HepG2 (cell line): ENCODE data around the gene CD276. TPM values are rescaled to one million over a fixed set of nuclear protein-coding genes. Genes with fewer than 3 reads are reported as not detected.

ENCODE experiments used
- ATAC-seq: fragments of 200-7000 bp; cut with Tn5 transposase; 3 replicates; pipeline ENCODE4 v1.9.1; 2020; ENCODE audit warnings: mild to moderate bottlenecking, moderate library complexity
- BruUV-seq: library from RNA; stranded (reverse); fragments of 400-500 nt; replicated peaks from 2 replicates; lab custom pipeline; 2021; lab: Mats Ljungman, UMichigan
- CTCF ChIA-PET: fragments of 300-600 bp; formaldehyde crosslinking; extraction: SDS; loops from one replicate; lab custom pipeline; 2021; ENCODE audit warnings: low total read pairs, inconsistent platforms, low intra/inter-chr PET ratio; lab: Yijun Ruan, JAX
- POLR2A ChIA-PET: fragments of 350-600 bp; sonication (Branson Sonifier 250); formaldehyde crosslinking; loops from one replicate; lab custom pipeline; 2020; ENCODE audit warnings: antibody characterized with exemption, inconsistent platforms; lab: Yijun Ruan, JAX
- DNase-seq: peaks from one replicate; pipeline ENCODE4 v3.0.0-alpha.2; 2015; ENCODE audit warnings: low spot score
- FAIRE-seq: peaks from 3 replicates; lab custom pipeline; 2011; peaks lifted over from hg19 to GRCh38; lab: Jason Lieb, UNC
- H2AFZ ChIP-seq: one replicate; pipeline ENCODE4 v1.6.1; 2011; ENCODE audit warnings: low read length, inconsistent platforms
- H3K27ac ChIP-seq: fragments of 300-600 bp; 3 replicates; pipeline ENCODE4 v1.8.0; 2011; ENCODE audit warnings: mixed run types, mild to moderate bottlenecking, mixed read lengths, low read length, inconsistent platforms; ENCODE audit not compliant: insufficient read depth; ENCODE audit errors: extremely low read length
- H3K27me3 ChIP-seq, 2 experiments: fragments of 200-600 bp in 1 of 2; 2 replicates in 1 of 2; 3 replicates in 1 of 2; pipeline versions ENCODE4 v1.6.0 to v1.8.0; 2011; ENCODE audit warnings: low read length in 2 of 2, mild to moderate bottlenecking in 2 of 2, moderate library complexity in 2 of 2, inconsistent platforms in 1 of 2; ENCODE audit not compliant: insufficient read depth in 2 of 2, control insufficient read depth in 1 of 2
- H3K36me3 ChIP-seq, 2 experiments: fragments of 200-600 bp in 1 of 2; replicated peaks in 1 of 2; 2 replicates in 1 of 2; 3 replicates in 1 of 2; pipeline versions ENCODE4 v1.5.1 to v1.8.0; 2011; ENCODE audit warnings: low read length in 2 of 2, inconsistent platforms in 1 of 2; ENCODE audit not compliant: insufficient read depth in 2 of 2, control insufficient read depth in 1 of 2
- H3K4me1 ChIP-seq: 2 replicates; pipeline ENCODE4 v1.5.1; 2012; ENCODE audit warnings: low read length, inconsistent platforms; ENCODE audit not compliant: insufficient read depth
- H3K4me2 ChIP-seq: 2 replicates; pipeline ENCODE4 v1.6.0; 2011; ENCODE audit warnings: low read depth, low read length, inconsistent platforms
- H3K4me3 ChIP-seq, 3 experiments: fragments of 200-600 bp in 1 of 3; sonication (generic), shearing (Covaris generic) in 1 of 3; replicated peaks in 1 of 3; 2 replicates each; pipeline ENCODE4 v1.5.1; 2011 to 2016; ENCODE audit warnings: low read length in 3 of 3, inconsistent platforms in 2 of 3, low read depth in 2 of 3, mild to moderate bottlenecking in 2 of 3, control low read depth in 1 of 3, mixed read lengths in 1 of 3; ENCODE audit not compliant: insufficient read depth in 1 of 3
- H3K79me2 ChIP-seq: one replicate; pipeline ENCODE4 v1.6.1; 2011; ENCODE audit warnings: low read length, inconsistent platforms; ENCODE audit not compliant: insufficient read depth
- H3K9ac ChIP-seq: 2 replicates; pipeline ENCODE4 v1.6.0; 2011; ENCODE audit warnings: mild to moderate bottlenecking, low read depth, low read length, inconsistent platforms; ENCODE audit not compliant: insufficient read depth
- H3K9me3 ChIP-seq: 2 replicates; pipeline ENCODE4 v1.5.1; 2012; ENCODE audit warnings: mild to moderate bottlenecking, low read length
- H4K20me1 ChIP-seq: 2 replicates; pipeline ENCODE4 v1.6.0; 2011; ENCODE audit warnings: inconsistent platforms, mild to moderate bottlenecking, low read length, moderate library complexity; ENCODE audit not compliant: insufficient read depth
- ADNP ChIP-seq: sonication (generic); formaldehyde crosslinking; IDR thresholded peaks from 2 replicates; pipeline ENCODE4 v1.4.0; 2020; ENCODE audit warnings: missing genetic modification reagents
- ARNTL ChIP-seq: sonication (generic); formaldehyde crosslinking; IDR thresholded peaks from 2 replicates; pipeline ENCODE4 v1.4.0; 2020; ENCODE audit warnings: mild to moderate bottlenecking, missing genetic modification reagents
- CCAR2 ChIP-seq: fragments of 200-400 bp; formaldehyde crosslinking; optimal IDR thresholded peaks from 2 replicates; pipeline ENCODE3; 2018; ENCODE audit warnings: low read depth, mild to moderate bottlenecking, low read length, moderate library complexity
- DMAP1 ChIP-seq: IDR thresholded peaks from 2 replicates; pipeline ENCODE4 v1.6.1; 2016
- FOXJ3 ChIP-seq: sonication (generic); formaldehyde crosslinking; IDR thresholded peaks from 2 replicates; pipeline ENCODE4 v1.4.0; 2020; ENCODE audit warnings: missing genetic modification reagents, mild to moderate bottlenecking, borderline replicate concordance
- HNF4G ChIP-seq, 2 experiments: sonication (generic) in 1 of 2; formaldehyde crosslinking in 1 of 2; IDR thresholded peaks; 2 replicates each; pipeline versions ENCODE4 v1.4.0 to v1.6.1; 2011 to 2020; ENCODE audit warnings: borderline replicate concordance in 2 of 2, low read depth in 2 of 2, mild to moderate bottlenecking in 2 of 2, low read length in 1 of 2, missing genetic modification reagents in 1 of 2, moderate library complexity in 1 of 2
- KDM3A ChIP-seq: IDR thresholded peaks from 2 replicates; pipeline ENCODE4 v1.6.1; 2018; ENCODE audit warnings: low read depth, missing compliant biosample characterization
- NONO ChIP-seq, 2 experiments: fragments of 450-650 bp in 1 of 2; sonication (generic) in 1 of 2; formaldehyde crosslinking in 1 of 2; IDR thresholded peaks in 1 of 2; conservative IDR thresholded peaks in 1 of 2; 2 replicates each; pipeline versions ENCODE4 v1.6.1 to v1.8.0; 2017 to 2022; ENCODE audit warnings: mild to moderate bottlenecking in 1 of 2, missing genetic modification reagents in 1 of 2, moderate library complexity in 1 of 2
- PHF8 ChIP-seq: sonication (generic); formaldehyde crosslinking; IDR thresholded peaks from 2 replicates; pipeline ENCODE4 v1.5.0; 2020; ENCODE audit warnings: missing genetic modification reagents
- RAD51 ChIP-seq: fragments of 450-650 bp; IDR thresholded peaks from 2 replicates; pipeline ENCODE4 v1.6.1; 2016; ENCODE audit warnings: borderline replicate concordance
- THYN1 ChIP-seq: sonication (generic); formaldehyde crosslinking; IDR thresholded peaks from 2 replicates; pipeline ENCODE4 v1.8.1; 2023; ENCODE audit warnings: low read depth, mild to moderate bottlenecking, moderate library complexity, missing genetic modification reagents, borderline replicate concordance
- YY1 ChIP-seq: IDR thresholded peaks from 2 replicates; pipeline ENCODE4 v1.6.1; 2011; ENCODE audit warnings: low read length, low read depth, moderate library complexity, mild to moderate bottlenecking; ENCODE audit not compliant: insufficient read depth, insufficient replicate concordance
- ZNF224 ChIP-seq: sonication (generic); formaldehyde crosslinking; IDR thresholded peaks from 2 replicates; pipeline ENCODE4 v1.5.0; 2020; ENCODE audit warnings: mild to moderate bottlenecking, missing genetic modification reagents
- ZNF256 ChIP-seq: sonication (generic); formaldehyde crosslinking; conservative IDR thresholded peaks from 2 replicates; pipeline ENCODE4 v1.4.0; 2020; ENCODE audit warnings: missing genetic modification reagents
- ZNF350 ChIP-seq: sonication (generic); formaldehyde crosslinking; IDR thresholded peaks from 2 replicates; pipeline ENCODE4 v1.4.0; 2020; ENCODE audit warnings: mild to moderate bottlenecking, low read depth, missing genetic modification reagents, borderline replicate concordance
- ZNF496 ChIP-seq: sonication (generic); formaldehyde crosslinking; IDR thresholded peaks from 2 replicates; pipeline ENCODE4 v1.8.1; 2023; ENCODE audit warnings: mild to moderate bottlenecking, moderate library complexity, missing genetic modification reagents; ENCODE audit not compliant: insufficient replicate concordance
- ZNF530 ChIP-seq: sonication (generic); formaldehyde crosslinking; IDR thresholded peaks from 2 replicates; pipeline ENCODE4 v1.5.0; 2020; ENCODE audit warnings: low read depth, mild to moderate bottlenecking, missing genetic modification reagents
- ZNF562 ChIP-seq: sonication (generic); formaldehyde crosslinking; IDR thresholded peaks from 2 replicates; pipeline ENCODE4 v1.8.0; 2022; ENCODE audit warnings: missing genetic modification reagents, borderline replicate concordance
- WGBS: methylation state at CpG from one replicate; pipeline ENCODE4 v1.1.6; 2017; ENCODE audit warnings: low lambda C conversion rate; 5-methylcytosine and 5-hydroxymethylcytosine counted together
- in situ Hi-C: cut with HindIII; loops from 2 replicates; pipeline ENCODE4 v1.10.0; 2017; ENCODE audit warnings: low pct_unique_long_range_greater_than_20kb; ENCODE audit not compliant: extremely low pct_ligation_motif_present
- intact Hi-C: fragments of 100-400 bp; cut with micrococcal nuclease; formaldehyde crosslinking; loops from one replicate; pipeline ENCODE4 v1.10.0; 2022; ENCODE audit not compliant: unreplicated experiment
- polyA plus RNA-seq, 8 experiments: library from polyadenylated mRNA; depleted of rRNA in 3 of 8; stranded (reverse) in 7 of 8; unstranded in 1 of 8; fragments of >200 nt; fragmentation: Illumina TruSeq in 4 of 8; extraction: Trizol in 4 of 8; gene quantifications; 2 replicates each; pipeline versions ENCODE4 v1.2.1 to v1.2.3, GENCODE V29; 2011 to 2016; ENCODE audit warnings: low read depth in 4 of 8, missing spikeins in 1 of 8, mixed read lengths in 1 of 8; ENCODE audit not compliant: insufficient read depth in 1 of 8
- total RNA-seq, 5 experiments: library from RNA; depleted of rRNA; stranded (reverse); fragments of >200 nt; fragmentation: Illumina TruSeq; extraction: Trizol; gene quantifications; 2 replicates each; pipeline ENCODE4 v1.2.3, GENCODE V29; 2016; ENCODE audit warnings: low read depth in 1 of 5
- TF ChIP-seq, protein P1 (sequence below): sonication (generic); formaldehyde crosslinking; IDR thresholded peaks from 2 replicates; pipeline ENCODE4 v1.4.0; 2020; ENCODE audit warnings: missing genetic modification reagents
- TF ChIP-seq, protein P2 (sequence below): sonication (generic); formaldehyde crosslinking; IDR thresholded peaks from 2 replicates; pipeline ENCODE4 v1.4.0; 2020; ENCODE audit warnings: mild to moderate bottlenecking, missing genetic modification reagents

Gene CD276
- total and polyA plus RNA-seq, 2 of the 13 experiments (the other 11 are each of a cell fraction or from before 2014, with no cell fraction given): 24.6 to 55.2 TPM

DNA sequence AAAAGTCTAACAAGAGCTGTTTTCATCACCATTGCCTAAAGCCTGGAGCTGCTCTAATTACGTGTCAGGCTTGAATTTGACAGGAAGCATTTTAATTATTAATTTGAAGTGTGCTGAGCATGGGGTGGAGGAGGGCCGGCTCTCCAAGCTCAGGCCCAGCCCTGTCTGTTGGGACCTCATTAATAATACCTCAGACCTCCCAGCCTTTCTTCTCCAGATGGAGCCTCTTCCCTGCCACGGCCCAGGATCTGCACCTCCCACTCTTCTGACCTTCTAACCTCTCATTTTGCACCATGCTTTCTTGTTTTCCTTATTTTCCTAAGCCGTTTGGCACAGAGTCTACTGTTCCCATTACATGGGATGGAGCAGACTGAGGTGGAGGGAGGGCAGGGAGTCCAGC is 39.0 kb downstream of the CD276 start:
- Histone ChIP-seq H3K36me3 (no peaks in the 10 kb centered on the region), H3K27me3 (peaks cover 5 to 31% of the 10 kb centered on the region in 2 experiments; a peak in 3 of 5 replicates), H4K20me1 (0 out of 2 replicates have a peak, but pooled peaks cover 2% of the 10 kb centered on the region), H3K79me2 (no peaks in the 10 kb centered on the region), H3K9ac (no peak overlapping the region), H3K4me1 (no peaks in the 10 kb centered on the region), H3K27ac (no peak overlapping the region), H3K4me3 (no peak overlapping the region), H2AFZ (no peak overlapping the region), H3K4me2 (no peak overlapping the region), H3K9me3 (no peaks in the 10 kb centered on the region)
- no TSS peak for BruUV-seq
- FAIRE-seq: no peak
- no peak for ATAC-seq
- no peak for DNase-seq
- WGBS: 0% methylated on average over 3 of the region's 4 CpGs
- ChIA-PET CTCF (no interaction called here), POLR2A (no interaction called here)
- in situ Hi-C loops: no loop called here
- intact Hi-C loops: no loop called here
- TF ChIP-seq, protein P1, sequence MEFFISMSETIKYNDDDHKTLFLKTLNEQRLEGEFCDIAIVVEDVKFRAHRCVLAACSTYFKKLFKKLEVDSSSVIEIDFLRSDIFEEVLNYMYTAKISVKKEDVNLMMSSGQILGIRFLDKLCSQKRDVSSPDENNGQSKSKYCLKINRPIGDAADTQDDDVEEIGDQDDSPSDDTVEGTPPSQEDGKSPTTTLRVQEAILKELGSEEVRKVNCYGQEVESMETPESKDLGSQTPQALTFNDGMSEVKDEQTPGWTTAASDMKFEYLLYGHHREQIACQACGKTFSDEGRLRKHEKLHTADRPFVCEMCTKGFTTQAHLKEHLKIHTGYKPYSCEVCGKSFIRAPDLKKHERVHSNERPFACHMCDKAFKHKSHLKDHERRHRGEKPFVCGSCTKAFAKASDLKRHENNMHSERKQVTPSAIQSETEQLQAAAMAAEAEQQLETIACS (CRISPR knock-in tag): no peak
- TF ChIP-seq ZNF350 (no peak), FOXJ3 (no peak), ZNF496 (CRISPR knock-in tag) (no peak), ZNF530 (CRISPR knock-in tag) (no peak), ADNP (CRISPR knock-in tag) (no peak), THYN1 (CRISPR knock-in tag) (no peak), YY1 (no peak), HNF4G (IDR thresholded peaks at IDR 0.05; ENCODE audit: borderline replicate concordance, low read depth, low read length) (no peak), HNF4G (CRISPR knock-in tag; IDR thresholded peaks at IDR 0.05; ENCODE audit: borderline replicate concordance, low read depth) (no peak), ZNF224 (CRISPR knock-in tag) (no peak), ZNF256 (CRISPR knock-in tag) (no peak), CCAR2 (no peak), PHF8 (no peak), RAD51 (no peak), ZNF562 (CRISPR knock-in tag) (no peak), KDM3A (CRISPR knock-in tag) (no peak), DMAP1 (CRISPR knock-in tag) (no peak), NONO (IDR thresholded peaks at IDR 0.05) (no peak), NONO (CRISPR knock-in tag; conservative IDR thresholded peaks at IDR 0.05) (no peak), ARNTL (CRISPR knock-in tag) (no peak)
- TF ChIP-seq, protein P2, sequence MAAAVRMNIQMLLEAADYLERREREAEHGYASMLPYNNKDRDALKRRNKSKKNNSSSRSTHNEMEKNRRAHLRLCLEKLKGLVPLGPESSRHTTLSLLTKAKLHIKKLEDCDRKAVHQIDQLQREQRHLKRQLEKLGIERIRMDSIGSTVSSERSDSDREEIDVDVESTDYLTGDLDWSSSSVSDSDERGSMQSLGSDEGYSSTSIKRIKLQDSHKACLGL (CRISPR knock-in tag): no peak
